ENCODE measurements around the gene LONP2. TPM values are rescaled to one million over a fixed set of nuclear protein-coding genes. Genes with fewer than 3 reads are reported as not detected.

LONP2 gene
- total and polyA plus RNA-seq, 10 of the 15 experiments (the other 5 are each of a cell fraction or from before 2014, with no cell fraction given): 8.3 to 48.0 (median 34.8) TPM

DNA sequence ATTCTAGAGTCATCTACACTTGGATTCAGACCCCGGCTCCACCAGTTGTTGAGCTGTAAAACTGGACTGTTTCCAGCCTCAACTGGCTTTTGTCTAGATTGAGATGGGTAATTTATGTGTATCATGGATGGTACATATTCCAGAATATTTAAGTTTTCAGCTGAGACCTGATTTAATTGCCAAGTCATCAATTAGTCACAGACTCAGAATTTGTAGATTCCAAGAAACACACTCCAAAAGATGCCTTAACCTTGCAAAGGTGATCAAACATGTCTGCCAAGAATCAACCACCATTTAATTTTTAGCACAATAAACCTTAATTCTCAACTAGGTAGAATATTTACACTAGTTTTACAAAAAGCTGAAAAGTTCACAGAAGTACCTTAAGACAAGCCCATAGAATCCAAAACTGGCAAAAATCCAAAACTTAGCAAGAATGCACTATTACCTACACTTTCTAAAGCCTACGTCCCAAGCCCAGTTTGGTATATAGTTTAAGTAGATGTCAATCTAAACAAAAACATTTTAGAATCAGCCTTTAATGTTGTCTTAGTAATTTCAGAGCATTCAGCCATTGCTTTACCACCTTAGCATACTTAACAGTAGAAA lies 123.4 kb downstream of the LONP2 start:
- POLR2A ChIA-PET: interaction anchor here (0.7 to 2.6 kb wide), 5 partner anchors 10 to 64 kb away, joined by 4 to 9 read pairs (median 6); partner anchors contain the start of gene SIAH1
- in situ Hi-C loops (cut with MboI): no loop called here
- H3K79me2 ChIP-seq (ENCODE audit: control insufficient read depth, insufficient read depth, low read length): peaks cover 82% of the 10 kb centered on the region
- SMC1A ChIA-PET (ENCODE audit: uncharacterized antibody, unreplicated experiment): interaction anchor here (1.1 to 7.5 kb wide), 8 partner anchors 12 to 263 kb away, joined by 3 to 112 read pairs (median 5); partner anchors contain the start of gene SIAH1
- no peak overlapping the region for H2AFZ ChIP-seq (ENCODE audit: control insufficient read depth, low read depth, low read length)
- intact Hi-C loops (cut with micrococcal nuclease; ENCODE audit: unreplicated experiment): loop anchor here (2.0 to 5.0 kb wide), 3 partner anchors 17 to 170 kb away; partner anchors contain the start of gene SIAH1
- H3K27me3 ChIP-seq (replicated peaks in 1 of 2; ENCODE audit: control insufficient read depth in 2 of 2, insufficient read depth in 2 of 2, low read length in 1 of 2): no peaks in the 10 kb centered on the region
- BruUV-seq (replicated peaks): no TSS peak
- H4K20me1 ChIP-seq (ENCODE audit: control insufficient read depth, insufficient read depth): no peaks in the 10 kb centered on the region
- RAD21 ChIA-PET (ENCODE audit: unreplicated experiment): interaction anchor here (0.9 to 4.5 kb wide), 4 partner anchors 12 to 90 kb away, joined by 4 to 30 read pairs (median 15); partner anchors contain the start of gene SIAH1
- no peaks in the 10 kb centered on the region for H3K9me3 ChIP-seq (replicated peaks; ENCODE audit: control insufficient read depth, insufficient read depth, low read length)
- no peak for ATAC-seq
- CTCF ChIA-PET: interaction anchor here (0.9 to 3.8 kb wide), 9 partner anchors 8 to 256 kb away, joined by 3 to 14 read pairs (median 4); no protein-coding TSS in a partner anchor
- peak overlapping the region; percentile 69; the same call in 1 of the 2 replicates for H3K9ac ChIP-seq (ENCODE audit: control insufficient read depth, insufficient read depth, low read length)
- H3K4me2 ChIP-seq (ENCODE audit: control insufficient read depth, insufficient read depth): peak overlapping the region; percentile 30; the same call in 1 of the 2 replicates
- no peaks in the 10 kb centered on the region for H3K36me3 ChIP-seq (ENCODE audit: control insufficient read depth in 2 of 2, insufficient read depth in 2 of 2, low read length in 1 of 2)
- 87% methylated on average over 2 of the region's 2 CpGs for WGBS (ENCODE audit: insufficient coverage, insufficient replicate concordance, low lambda C conversion rate, missing lambda C conversion rate)
- H3K4me1 ChIP-seq (ENCODE audit: control insufficient read depth, insufficient read depth, low read length): peaks cover 12% of the 10 kb centered on the region
- no peak for FAIRE-seq
- DNase-seq (ENCODE audit: low read depth, low spot score): no peak
- peak overlapping the region; percentile 90 for H3K27ac ChIP-seq (ENCODE audit: control insufficient read depth, insufficient read depth)
- no peak for TF ChIP-seq BACH1 (IDR thresholded peaks at IDR 0.05; ENCODE audit: borderline replicate concordance)
- TF ChIP-seq HDAC6 (IDR thresholded peaks at IDR 0.05; ENCODE audit: unreplicated experiment): no peak
- TF ChIP-seq MXI1 (IDR thresholded peaks at IDR 0.05; ENCODE audit: low read depth, low read length): no peak
- TF ChIP-seq, protein P1, sequence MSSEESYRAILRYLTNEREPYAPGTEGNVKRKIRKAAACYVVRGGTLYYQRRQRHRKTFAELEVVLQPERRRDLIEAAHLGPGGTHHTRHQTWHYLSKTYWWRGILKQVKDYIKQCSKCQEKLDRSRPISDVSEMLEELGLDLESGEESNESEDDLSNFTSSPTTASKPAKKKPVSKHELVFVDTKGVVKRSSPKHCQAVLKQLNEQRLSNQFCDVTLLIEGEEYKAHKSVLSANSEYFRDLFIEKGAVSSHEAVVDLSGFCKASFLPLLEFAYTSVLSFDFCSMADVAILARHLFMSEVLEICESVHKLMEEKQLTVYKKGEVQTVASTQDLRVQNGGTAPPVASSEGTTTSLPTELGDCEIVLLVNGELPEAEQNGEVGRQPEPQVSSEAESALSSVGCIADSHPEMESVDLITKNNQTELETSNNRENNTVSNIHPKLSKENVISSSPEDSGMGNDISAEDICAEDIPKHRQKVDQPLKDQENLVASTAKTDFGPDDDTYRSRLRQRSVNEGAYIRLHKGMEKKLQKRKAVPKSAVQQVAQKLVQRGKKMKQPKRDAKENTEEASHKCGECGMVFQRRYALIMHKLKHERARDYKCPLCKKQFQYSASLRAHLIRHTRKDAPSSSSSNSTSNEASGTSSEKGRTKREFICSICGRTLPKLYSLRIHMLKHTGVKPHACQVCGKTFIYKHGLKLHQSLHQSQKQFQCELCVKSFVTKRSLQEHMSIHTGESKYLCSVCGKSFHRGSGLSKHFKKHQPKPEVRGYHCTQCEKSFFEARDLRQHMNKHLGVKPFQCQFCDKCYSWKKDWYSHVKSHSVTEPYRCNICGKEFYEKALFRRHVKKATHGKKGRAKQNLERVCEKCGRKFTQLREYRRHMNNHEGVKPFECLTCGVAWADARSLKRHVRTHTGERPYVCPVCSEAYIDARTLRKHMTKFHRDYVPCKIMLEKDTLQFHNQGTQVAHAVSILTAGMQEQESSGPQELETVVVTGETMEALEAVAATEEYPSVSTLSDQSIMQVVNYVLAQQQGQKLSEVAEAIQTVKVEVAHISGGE (CRISPR knock-in tag; IDR thresholded peaks at IDR 0.05): no peak
- TF ChIP-seq SUZ12 (IDR thresholded peaks at IDR 0.05; ENCODE audit: unreplicated experiment): no peak
- TF ChIP-seq RUNX3 (IDR thresholded peaks at IDR 0.05; ENCODE audit: low read length): no peak
- TF ChIP-seq KLF5 (IDR thresholded peaks at IDR 0.05; ENCODE audit: partially characterized antibody): no peak
- TF ChIP-seq E2F8 (IDR thresholded peaks at IDR 0.05; ENCODE audit: low read depth, partially characterized antibody): no peak
- no peak for TF ChIP-seq ASH2L (IDR thresholded peaks at IDR 0.05; ENCODE audit: borderline replicate concordance, low read depth)
- TF ChIP-seq ZBTB4 (CRISPR knock-in tag; IDR thresholded peaks at IDR 0.05): no peak
- no peak for TF ChIP-seq YY1 (IDR thresholded peaks at IDR 0.05; ENCODE audit: low read depth, low read length)
- TF ChIP-seq SMC3 (IDR thresholded peaks at IDR 0.05; ENCODE audit: borderline replicate concordance, low read length): no peak
- no peak for TF ChIP-seq BHLHE40 (IDR thresholded peaks at IDR 0.05; ENCODE audit: borderline replicate concordance in 1 of 2, low read depth in 2 of 2, low read length in 1 of 2)
- TF ChIP-seq IKZF2 (IDR thresholded peaks at IDR 0.05): no peak
- no peak overlapping the region for H3K4me3 ChIP-seq
